Calu3 (cell line): ENCODE results near the gene MESP1. TPM values are rescaled to one million over a fixed set of nuclear protein-coding genes. Genes with fewer than 3 reads are reported as not detected.

Source experiments
- BruUV-seq: library from RNA; stranded (reverse); fragments of 400-500 nt; replicated peaks from 2 replicates; lab custom pipeline; 2021; lab: Mats Ljungman, UMichigan
- CTCF ChIA-PET: fragments of 300-600 bp; sonication (Branson Sonifier 250); formaldehyde crosslinking; loops from one replicate; lab custom pipeline; 2022; ENCODE audit warnings: antibody characterized with exemption; lab: Charles Lee
- DNase-seq: peaks from one replicate; pipeline ENCODE4 v3.0.0; 2022
- H3K27ac Mint-ChIP-seq: one replicate; pipeline ENCODE4 v1.8.0; 2022; ENCODE audit warnings: mixed read lengths; ENCODE audit not compliant: unreplicated experiment
- H3K27me3 Mint-ChIP-seq: one replicate; pipeline ENCODE4 v1.8.0; 2022; ENCODE audit warnings: mixed read lengths; ENCODE audit not compliant: unreplicated experiment
- H3K36me3 Mint-ChIP-seq: one replicate; pipeline ENCODE4 v1.8.0; 2022; ENCODE audit warnings: mild to moderate bottlenecking, moderate library complexity, mixed read lengths; ENCODE audit not compliant: insufficient read depth, unreplicated experiment
- H3K4me1 Mint-ChIP-seq: one replicate; pipeline ENCODE4 v1.8.0; 2022; ENCODE audit warnings: mild to moderate bottlenecking, low read depth, mixed read lengths; ENCODE audit not compliant: unreplicated experiment
- H3K4me3 Mint-ChIP-seq: one replicate; pipeline ENCODE4 v1.8.0; 2022; ENCODE audit warnings: mild to moderate bottlenecking, low read depth, moderate library complexity, mixed read lengths; ENCODE audit not compliant: unreplicated experiment
- H3K9me3 Mint-ChIP-seq: one replicate; pipeline ENCODE4 v1.8.0; 2022; ENCODE audit warnings: low read depth, mixed read lengths; ENCODE audit not compliant: unreplicated experiment
- CTCF ChIP-seq: fragments of 200-600 bp; IDR thresholded peaks from one replicate; pipeline ENCODE4 v1.8.0; 2022; ENCODE audit warnings: antibody characterized with exemption; ENCODE audit not compliant: unreplicated experiment
- intact Hi-C: fragments of 100-400 bp; cut with micrococcal nuclease; formaldehyde crosslinking; loops from one replicate; pipeline ENCODE4 v1.10.0; 2022; ENCODE audit not compliant: unreplicated experiment
- total RNA-seq: library from RNA; stranded (reverse); gene quantifications from 2 replicates; pipeline ENCODE4 v1.2.3, GENCODE V29; 2022

The MESP1 gene
- total RNA-seq, 1 experiment from 2014 or later: 5.3 TPM

- no peak overlapping the region for H3K4me3 Mint-ChIP-seq
- no TSS peak for BruUV-seq
- no peaks in the 10 kb centered on the region for H3K36me3 Mint-ChIP-seq
- no peaks in the 10 kb centered on the region for H3K27me3 Mint-ChIP-seq
- no peaks in the 10 kb centered on the region for H3K9me3 Mint-ChIP-seq
- no peak for TF ChIP-seq CTCF
- CTCF ChIA-PET: interaction anchor here (1.3 to 1.4 kb wide), 2 partner anchors 16 to 108 kb away, joined by 3 to 5 read pairs; partner anchors contain the start of gene MESP1
- no peak for DNase-seq
- intact Hi-C loops: loop anchor here (1.0 kb wide), 1 partner anchor 48 kb away; no protein-coding TSS in a partner anchor
- peaks cover 21% of the 10 kb centered on the region for H3K4me1 Mint-ChIP-seq
- no peak overlapping the region for H3K27ac Mint-ChIP-seq
Measured at GRCh38 chr15:89766357-89767311, 15.6 kb upstream of the MESP1 start.

GRCh38 chr15:89765694-89766093 lies 14.6 kb upstream of the MESP1 start:
- CTCF ChIA-PET: interaction anchor here (1.0 to 1.4 kb wide), 2 partner anchors 8 to 109 kb away, joined by 3 to 5 read pairs; no protein-coding TSS in a partner anchor
- Mint-ChIP-seq H3K4me1 (peaks cover 30% of the 10 kb centered on the region), H3K4me3 (no peak overlapping the region), H3K27me3 (no peaks in the 10 kb centered on the region), H3K27ac (no peak overlapping the region), H3K9me3 (no peaks in the 10 kb centered on the region), H3K36me3 (no peaks in the 10 kb centered on the region)
- no peak for DNase-seq
- intact Hi-C loops: no loop called here
- no peak for TF ChIP-seq CTCF
- BruUV-seq: no TSS peak

- H3K9me3 Mint-ChIP-seq: no peaks in the 10 kb centered on the region
- DNase-seq: no peak
- H3K4me1 Mint-ChIP-seq: peaks cover 29% of the 10 kb centered on the region
- no peaks in the 10 kb centered on the region for H3K36me3 Mint-ChIP-seq
- no peaks in the 10 kb centered on the region for H3K27me3 Mint-ChIP-seq
- no TSS peak for BruUV-seq
- TF ChIP-seq CTCF: no peak
- no peak overlapping the region for H3K4me3 Mint-ChIP-seq
- peak overlapping the region; percentile 60 for H3K27ac Mint-ChIP-seq
- intact Hi-C loops: loop anchor here (2.0 kb wide), 1 partner anchor 83 kb away; no protein-coding TSS in a partner anchor
- CTCF ChIA-PET: interaction anchor here (0.6 to 3.4 kb wide), 12 partner anchors 11 to 1271 kb away, joined by 3 to 166 read pairs (median 6); partner anchors contain the start of gene MESP1
Measured at GRCh38 chr15:89761929-89762328, 10.9 kb upstream of the MESP1 start.

GRCh38 chr15:89761009-89761831 lies 10.2 kb upstream of the MESP1 start:
- CTCF ChIA-PET: interaction anchor here (0.6 to 3.4 kb wide), 26 partner anchors 10 to 1272 kb away, joined by 3 to 166 read pairs (median 5); partner anchors contain the start of genes ARPIN, MESP1 and TICRR
- TF ChIP-seq CTCF: peak; percentile 21
- DNase-seq: peak; percentile 73
- Mint-ChIP-seq H3K27me3 (no peaks in the 10 kb centered on the region), H3K9me3 (no peaks in the 10 kb centered on the region), H3K27ac (peak overlapping the region; percentile 60), H3K36me3 (no peaks in the 10 kb centered on the region), H3K4me1 (peaks cover 30% of the 10 kb centered on the region), H3K4me3 (peak overlapping the region; percentile 49)
- BruUV-seq: no TSS peak
- intact Hi-C loops: loop anchor here (2.0 kb wide), 1 partner anchor 84 kb away; no protein-coding TSS in a partner anchor
